DMS153 (cell line): ENCODE data around the gene MRO.
"Not testable (repeated sequence)": the region's sequence is repeated elsewhere in the genome, so short reads cannot be mapped to it uniquely, and the experiment has no call there.

Experiments
- DNase-seq: peaks from one replicate; lab custom pipeline; 2025; lab: John Stamatoyannopoulos, UW

MRO gene

DNA sequence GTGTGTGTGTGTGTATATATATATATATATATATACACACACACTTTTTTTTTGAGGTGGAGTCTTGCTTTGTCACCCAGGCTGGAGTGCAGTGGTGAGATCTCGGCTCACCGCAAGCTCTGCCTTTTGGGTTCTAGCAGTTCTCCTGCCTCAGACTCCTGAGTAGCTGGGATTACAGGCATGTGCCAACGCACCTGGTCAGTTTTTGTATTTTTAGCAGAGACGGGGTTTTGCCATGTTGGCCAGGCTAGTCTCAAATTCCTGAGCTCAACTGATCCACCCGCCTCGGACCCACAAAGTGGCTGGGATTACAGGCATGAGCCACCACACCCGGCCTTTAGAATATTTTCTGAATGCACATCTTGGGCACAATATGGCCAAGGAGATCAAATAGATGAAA is 13.7 kb upstream of the MRO start:
- not testable (repeated sequence) for DNase-seq

DNA sequence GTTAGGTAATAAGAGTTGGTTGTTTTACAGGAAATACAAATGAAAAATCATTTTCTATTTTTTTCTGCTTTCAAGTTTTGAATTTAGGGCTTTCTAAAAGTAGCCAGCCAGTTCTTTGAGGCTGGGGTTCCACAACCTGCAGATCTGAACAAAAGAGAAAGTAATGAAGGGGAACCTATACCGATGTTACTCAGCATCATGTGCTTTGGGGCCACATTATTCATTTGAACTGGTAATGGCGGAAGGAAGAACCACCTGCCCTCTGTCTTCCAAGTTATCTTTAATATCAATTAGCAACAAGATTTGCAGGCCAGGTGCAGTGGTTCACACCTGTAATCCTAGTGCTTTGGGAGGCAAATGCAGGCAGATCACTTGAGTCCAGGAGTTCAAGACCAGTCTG is 12.9 kb upstream of the MRO start:
- DNase-seq, result no peak

- no peak for DNase-seq
Measured at GRCh38 chr18:50830544-50830943, 10.7 kb upstream of the MRO start.

DNA sequence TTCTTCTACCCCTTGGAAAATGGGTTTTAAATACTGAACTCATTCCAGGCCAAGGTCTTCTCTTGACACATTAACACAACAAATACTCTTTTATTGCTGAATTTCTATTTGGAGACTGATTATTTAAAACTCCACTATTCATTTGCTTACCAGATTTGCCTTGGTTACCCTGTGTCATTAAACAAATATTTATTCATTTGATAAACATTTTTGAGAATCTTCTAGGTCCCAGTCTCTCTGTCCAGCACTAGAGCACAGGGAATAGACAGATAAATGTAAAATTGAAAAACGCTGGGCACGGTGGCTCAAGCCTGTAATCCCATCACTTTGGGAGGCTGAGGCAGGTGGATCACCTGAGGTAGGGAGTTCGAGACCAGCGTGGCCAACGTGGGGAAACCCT is 9.8 kb upstream of the MRO start:
- DNase-seq, result no peak

DNA sequence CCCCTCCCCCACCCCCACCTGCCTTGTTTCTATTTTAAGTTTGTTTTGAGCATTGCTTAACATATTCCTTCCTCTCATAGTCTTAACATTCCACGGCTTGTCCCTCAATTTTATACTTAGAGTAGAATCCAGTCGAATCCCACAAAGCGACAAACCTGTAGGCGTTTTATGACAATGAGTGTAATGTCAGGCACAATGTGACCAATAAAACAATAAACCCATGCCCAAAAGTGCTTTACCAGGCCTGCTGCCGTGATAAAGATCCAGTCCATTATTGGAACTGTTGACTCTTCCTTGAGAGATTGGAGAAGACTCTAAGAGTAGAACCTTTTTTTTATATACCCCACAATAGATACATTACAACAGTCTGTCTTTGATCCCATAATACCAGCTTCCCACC is 6.2 kb upstream of the MRO start:
- no peak for DNase-seq

DNA sequence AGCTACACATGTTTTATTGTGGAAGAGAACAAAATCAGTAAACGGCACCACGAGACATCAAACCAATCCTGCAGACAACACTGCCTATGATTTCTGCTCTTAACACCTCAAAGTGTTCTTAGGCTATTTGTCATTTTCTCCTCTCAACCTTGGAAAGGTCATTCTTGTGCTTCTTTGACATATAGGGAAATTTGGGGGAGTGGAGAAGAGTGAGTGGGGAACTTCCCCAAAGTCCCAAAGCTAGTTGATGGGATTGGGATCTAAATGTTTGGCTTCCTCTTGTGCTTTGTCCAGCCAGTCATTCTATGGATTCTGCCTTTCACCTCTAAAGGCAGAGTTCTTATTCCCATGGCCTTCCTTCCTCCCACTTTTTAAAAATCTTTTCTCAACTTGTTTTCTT is 5.8 kb upstream of the MRO start:
- no peak for DNase-seq

DNA sequence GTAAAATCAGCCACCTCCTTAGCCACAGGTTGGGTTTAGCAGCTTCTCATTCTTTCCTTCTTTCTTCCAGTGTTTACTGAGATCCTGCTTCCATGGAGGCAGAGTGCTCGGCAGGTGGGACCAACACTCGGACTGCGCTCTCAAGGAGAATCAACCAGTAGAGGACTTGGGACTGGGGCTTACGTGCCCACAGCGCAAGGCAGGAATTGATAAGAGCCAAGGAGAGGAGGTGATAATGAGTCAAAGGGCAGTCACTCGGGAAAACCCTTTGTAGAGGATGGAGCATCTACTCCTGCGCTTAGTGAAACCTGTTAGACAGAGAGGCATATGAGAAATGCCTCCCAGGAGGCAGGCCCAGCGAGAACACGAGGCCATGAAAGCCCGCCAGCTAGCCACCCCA is 2.9 kb upstream of the MRO start:
- no peak for DNase-seq

- no peak for DNase-seq
Measured at GRCh38 chr18:50820901-50821520, 1.2 kb upstream of the MRO start.

DNA sequence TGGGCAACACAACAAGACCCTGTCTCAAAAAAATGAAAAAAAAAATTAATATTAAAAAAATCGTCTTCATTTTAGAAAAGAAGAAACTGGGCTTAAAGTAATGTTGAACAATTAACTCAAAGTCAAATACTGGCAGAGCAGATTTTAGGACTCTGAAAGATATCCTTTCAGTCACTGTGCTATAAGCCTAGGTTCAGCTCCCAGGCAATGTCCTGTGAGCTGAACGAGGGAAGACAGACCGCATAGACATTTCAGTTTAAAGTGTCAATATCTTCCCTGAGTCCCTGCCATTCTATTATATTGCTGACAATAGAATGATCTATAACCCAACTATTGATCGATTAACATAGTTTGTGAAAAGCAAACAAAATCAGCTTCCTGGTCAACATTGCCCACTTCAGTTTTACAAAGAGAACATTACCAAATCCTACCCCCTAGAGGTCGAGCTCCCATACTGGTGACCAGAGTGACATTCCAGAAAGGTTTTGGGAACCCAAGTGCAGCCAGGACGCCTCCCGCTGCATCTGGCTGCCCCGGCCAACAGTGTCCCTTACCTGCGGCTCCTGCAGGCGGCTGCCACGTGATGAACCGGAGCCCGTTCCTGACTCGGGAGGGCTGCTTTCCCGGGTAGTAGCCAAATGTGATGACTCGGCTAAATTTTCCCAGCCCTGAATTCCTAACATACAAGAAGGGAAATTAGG is 639 bp downstream of the MRO start:
- DNase-seq, result no peak

DNA sequence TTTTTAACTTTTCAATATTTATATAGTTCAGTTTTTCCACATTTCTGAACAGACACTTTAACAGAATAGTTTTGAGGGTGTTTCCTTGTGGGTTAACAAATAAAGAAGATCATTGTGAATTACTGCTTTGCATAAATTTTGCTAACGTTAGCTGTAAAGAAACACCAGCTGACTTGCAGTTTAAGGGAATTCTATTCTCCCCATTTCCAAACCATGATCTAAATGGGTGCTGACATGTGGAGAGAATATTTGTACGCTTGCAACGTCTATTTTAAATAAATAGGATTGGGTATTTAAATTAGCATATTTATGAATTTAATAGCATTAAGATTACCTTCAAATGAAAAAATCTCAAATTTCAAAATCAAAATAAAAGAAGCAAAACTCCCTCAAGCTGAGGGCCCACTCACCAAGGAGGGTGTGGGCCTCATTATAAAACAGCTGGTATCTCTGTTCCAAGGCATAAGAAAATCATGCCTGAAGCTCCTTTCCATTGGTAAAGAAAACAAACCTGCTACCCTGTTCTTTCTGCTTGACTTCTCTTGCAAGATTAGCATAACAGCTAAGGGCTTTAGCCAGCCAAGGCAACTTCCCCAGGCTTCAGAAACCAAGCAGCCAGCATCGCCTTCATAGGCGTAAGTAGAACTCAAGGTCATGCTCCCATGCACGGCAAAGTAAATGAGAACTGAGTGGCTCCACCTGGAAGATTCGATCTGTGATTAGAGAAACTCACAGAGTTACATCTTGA is 3.2 kb downstream of the MRO start:
- no peak for DNase-seq

- DNase-seq, result no peak
Measured at GRCh38 chr18:50814395-50814794, 5.4 kb downstream of the MRO start.

DNA sequence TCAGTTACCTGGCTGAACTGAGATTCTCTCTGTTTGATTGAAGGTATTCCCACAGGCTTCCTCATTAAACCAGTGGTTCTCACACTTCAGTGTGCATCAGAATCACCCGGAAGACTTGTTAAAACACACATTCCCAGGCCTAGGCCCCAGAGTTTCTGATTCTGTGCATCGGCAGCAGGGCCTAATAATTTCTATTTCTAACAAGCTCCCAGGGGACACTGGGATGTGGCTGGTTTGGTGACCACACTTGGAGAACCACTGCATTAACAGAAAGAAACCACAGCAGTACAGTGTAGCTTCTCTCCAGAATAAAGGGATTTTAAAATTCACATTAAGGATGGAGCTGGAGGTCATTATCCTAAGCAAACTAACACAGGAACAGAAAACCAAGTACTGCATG is 6.5 kb downstream of the MRO start:
- no peak for DNase-seq

DNA sequence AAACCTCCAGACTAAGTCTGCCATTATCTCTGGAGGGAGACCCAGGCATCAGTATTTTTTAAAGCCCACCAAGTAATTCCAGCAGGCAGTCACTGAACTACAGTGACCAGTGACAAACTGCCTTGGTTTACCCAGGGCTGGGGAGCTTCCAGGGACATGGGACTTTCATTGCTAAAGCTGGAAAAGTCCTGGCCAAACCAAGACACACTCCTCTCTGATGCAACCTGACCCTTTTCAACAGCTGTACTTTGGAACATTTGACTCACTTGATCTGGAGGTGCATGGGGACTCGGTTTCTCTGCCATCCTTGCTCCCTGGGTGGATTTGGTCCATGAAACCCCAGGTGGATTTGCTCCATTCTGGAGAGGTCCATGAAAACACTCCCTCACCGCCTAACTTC is 7.0 kb downstream of the MRO start:
- DNase-seq, result no peak

DNA sequence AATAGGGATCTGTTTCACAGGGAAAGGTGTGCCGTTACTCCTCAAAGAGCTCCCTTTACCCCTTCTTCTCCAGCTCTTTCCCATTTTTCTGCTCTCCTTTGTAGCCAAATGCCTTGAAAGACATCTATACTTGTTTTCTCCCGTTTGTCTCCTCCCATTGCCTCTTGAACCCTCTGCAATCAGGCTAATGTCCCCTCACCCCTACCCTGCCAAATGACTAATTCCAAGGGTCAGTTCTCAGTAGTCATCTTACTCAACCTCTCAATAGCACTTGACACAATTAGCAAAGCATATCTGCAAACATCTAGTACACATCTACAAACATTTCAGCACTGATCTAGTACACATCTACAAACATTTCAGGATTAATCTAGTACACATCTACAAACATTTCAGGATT is 12.6 kb downstream of the MRO start:
- DNase-seq, result no peak

- no peak for DNase-seq
Measured at GRCh38 chr18:50806208-50806616, 13.6 kb downstream of the MRO start.

- no peak for DNase-seq
Measured at GRCh38 chr18:50805732-50806131, 14.1 kb downstream of the MRO start.

- no peak for DNase-seq
Measured at GRCh38 chr18:50803592-50803991, 16.2 kb downstream of the MRO start.

GRCh38 chr18:50802141-50802540 is 17.7 kb downstream of the MRO start:
- no peak for DNase-seq

DNA sequence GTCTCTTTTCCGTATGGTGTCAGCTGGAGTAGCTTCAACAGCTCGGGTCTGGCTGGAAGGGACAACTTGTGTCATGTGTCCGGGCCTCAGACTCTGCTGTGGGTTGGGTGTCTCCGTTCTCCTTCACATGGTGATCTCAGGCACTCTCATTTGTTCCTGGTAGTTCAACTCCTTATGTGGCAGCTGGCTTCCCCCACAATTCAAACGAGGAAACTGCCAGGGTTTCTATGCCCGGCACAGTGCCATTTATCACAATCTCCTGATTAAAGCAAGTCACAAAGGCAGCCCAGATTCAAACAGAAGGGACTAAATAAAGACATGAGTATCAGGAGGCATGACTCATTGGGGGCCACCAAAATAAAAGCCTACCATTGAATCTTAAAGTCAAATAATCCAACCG is 22.7 kb downstream of the MRO start:
- DNase-seq, result peak; percentile 26

GRCh38 chr18:50796495-50796894 is 23.3 kb downstream of the MRO start:
- no peak for DNase-seq

DNA sequence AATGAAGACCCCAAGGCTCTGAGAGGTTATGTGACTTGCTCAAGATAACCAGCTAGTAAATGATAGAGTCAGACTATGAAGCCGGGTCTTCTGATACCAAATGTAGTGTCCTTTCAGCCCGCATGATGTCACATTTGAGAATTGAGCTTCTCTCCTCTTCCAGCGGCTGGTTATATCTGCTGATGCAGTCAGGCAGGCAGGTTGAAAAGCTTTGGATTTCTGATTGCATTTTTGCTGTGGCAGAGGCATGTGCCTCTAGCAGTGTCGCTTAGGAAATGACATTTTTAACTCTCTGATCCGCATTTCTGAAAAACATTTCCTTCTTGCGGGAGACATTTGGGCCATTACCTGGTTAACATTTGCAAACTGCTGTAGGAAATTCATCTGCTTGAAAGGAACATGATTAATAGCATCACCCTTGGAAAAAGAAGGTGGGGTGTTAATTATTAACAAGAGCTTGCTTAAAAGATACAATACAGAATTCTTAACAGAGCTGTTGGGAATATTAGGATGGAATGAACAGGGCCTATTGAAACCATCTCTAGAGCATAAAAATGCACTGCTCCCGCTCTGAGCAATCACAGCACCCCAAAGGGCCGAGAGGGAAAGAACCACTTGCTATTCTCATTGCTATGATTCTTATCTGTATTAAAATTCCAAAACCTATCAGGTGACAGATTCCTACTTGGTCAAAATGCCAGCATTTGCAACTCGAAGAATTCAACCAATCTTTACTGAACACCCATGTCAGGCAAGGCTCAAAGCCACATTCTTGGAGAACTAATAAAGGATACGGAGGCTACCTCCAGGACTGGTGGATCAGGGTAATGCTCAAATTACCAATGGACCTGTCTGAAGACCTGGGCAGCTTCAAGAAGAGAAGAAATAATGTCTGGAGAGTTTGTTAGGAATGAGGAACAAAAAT is 25.9 kb downstream of the MRO start:
- no peak for DNase-seq

DNA sequence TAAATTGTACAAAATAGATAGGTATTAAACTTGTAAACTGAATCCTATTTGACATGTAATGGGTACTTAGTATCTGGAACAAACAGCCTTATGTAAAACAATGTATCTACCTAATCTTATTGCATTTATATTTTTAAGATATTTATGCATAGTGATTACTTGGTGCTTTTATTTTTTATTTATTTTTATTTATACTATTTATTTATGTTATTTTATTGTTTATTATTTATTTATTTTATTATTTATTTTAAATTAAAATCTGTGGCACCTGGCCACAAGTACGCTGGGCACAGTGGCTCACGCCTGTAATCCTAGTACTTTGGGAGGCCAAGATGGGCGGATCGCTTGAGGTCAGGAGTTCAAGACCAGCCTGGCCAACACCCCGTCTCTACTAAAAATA is 26.9 kb downstream of the MRO start:
- DNase-seq, result no peak
